Gastrocnemius medialis (tissue), 4 donors: ENCODE measurements around the gene SOX15. TPM values are rescaled to one million over a fixed set of nuclear protein-coding genes. Genes with fewer than 3 reads are reported as not detected.

Source experiments
- ATAC-seq, 2 donors: fragments of 150-250 bp; one replicate each; pipeline ENCODE4 v1.9.1; 2016
- DNase-seq, 2 donors: peaks; one replicate each; pipeline ENCODE4 v3.0.0-alpha.2; 2019
- H3K27ac ChIP-seq, 4 donors: fragments of 200-600 bp; sonication (generic); 1 replicate in 1 of 4; 2 replicates in 3 of 4; pipeline ENCODE4 v1.5.1; 2016 to 2018; ENCODE audit warnings: mild to moderate bottlenecking in 2 of 4, moderate library complexity in 1 of 4
- H3K27me3 ChIP-seq, 3 donors: fragments of 200-600 bp; sonication (generic) in 2 of 3; 1 replicate in 1 of 3; 2 replicates in 2 of 3; pipeline versions ENCODE4 v1.5.1 to v1.6.0; 2016 to 2019; ENCODE audit warnings: mild to moderate bottlenecking in 1 of 3, moderate library complexity in 1 of 3
- H3K36me3 ChIP-seq, 2 donors: fragments of 200-600 bp; sonication (generic) in 1 of 2; one replicate each; pipeline ENCODE4 v1.5.1; 2017 to 2018
- H3K4me1 ChIP-seq, 2 donors: fragments of 200-600 bp; sonication (generic) in 1 of 2; one replicate each; pipeline ENCODE4 v1.5.1; 2016 to 2017; ENCODE audit warnings: mild to moderate bottlenecking in 2 of 2
- H3K4me3 ChIP-seq, 4 donors: fragments of 200-600 bp; sonication (generic) in 3 of 4; 1 replicate in 1 of 4; 2 replicates in 3 of 4; pipeline ENCODE4 v1.5.1; 2016 to 2019; ENCODE audit warnings: mild to moderate bottlenecking in 2 of 4
- H3K9me3 ChIP-seq, 3 donors: fragments of 200-600 bp; sonication (generic) in 2 of 3; 1 replicate in 1 of 3; 2 replicates in 2 of 3; pipeline ENCODE4 v1.5.1; 2016 to 2019
- CTCF ChIP-seq, 5 experiments: fragments of 450-650 bp in 3 of 5; fragments of 200-600 bp in 2 of 5; sonication (generic) in 2 of 5; IDR thresholded peaks in 4 of 5; conservative IDR thresholded peaks in 1 of 5; 1 replicate in 4 of 5; 2 replicates in 1 of 5; pipeline ENCODE4 v1.5.1; 2016 to 2019; ENCODE audit warnings: antibody characterized with exemption in 5 of 5, mild to moderate bottlenecking in 3 of 5, moderate library complexity in 3 of 5
- POLR2A ChIP-seq, 2 donors: fragments of 450-650 bp; IDR thresholded peaks; one replicate each; pipeline ENCODE4 v1.6.1; 2017; ENCODE audit warnings: antibody characterized with exemption in 2 of 2, mild to moderate bottlenecking in 2 of 2, moderate library complexity in 2 of 2
- in situ Hi-C, 4 donors: fragments of 200-750 bp; cut with MboI; loops; one replicate each; pipeline versions ENCODE4 v1.15.0 to v1.8.0; 2017; ENCODE audit warnings: low sequenced_read_pairs in 4 of 4
- intact Hi-C: fragments of 100-400 bp; cut with DNase I; formaldehyde crosslinking; loops from one replicate; pipeline ENCODE4 v1.15.1; 2023; ENCODE audit warnings: low total_unique reads
- total RNA-seq, 4 donors: library from RNA; depleted of rRNA; stranded (reverse); fragments of >200 nt; gene quantifications; one replicate each; pipeline versions ENCODE4 v1.1.0 to v1.2.3, GENCODE V29; 2016

SOX15 gene
- total RNA-seq, 4 donors from 2014 or later = 0.66 to 1.3 (median 1.1) TPM; not detected in 1

DNA sequence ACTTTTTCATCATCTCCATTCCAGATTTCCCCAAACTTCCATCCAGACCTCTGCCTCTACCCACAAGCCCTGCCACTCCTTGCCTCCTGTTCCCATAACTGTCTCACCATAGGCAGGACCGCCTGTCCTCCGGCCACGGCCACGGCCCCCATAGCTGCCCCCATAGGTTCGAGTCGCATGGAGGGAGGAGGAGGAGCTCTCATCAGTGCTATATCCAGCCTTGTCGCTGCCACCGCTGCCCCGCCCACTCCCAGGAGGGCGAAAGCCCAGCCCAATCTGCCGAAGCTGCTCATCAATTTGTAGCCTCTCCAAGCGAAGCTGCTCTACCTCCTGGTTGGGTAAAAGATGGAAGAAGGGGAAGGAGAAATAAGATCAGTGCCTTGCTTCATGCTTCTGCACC is 3.4 kb upstream of the SOX15 start:
- Histone ChIP-seq H3K4me3 (no peak overlapping the region), H3K27me3 (no peaks in the 10 kb centered on the region), H3K27ac (no peak overlapping the region), H3K9me3 (no peaks in the 10 kb centered on the region), H3K4me1 (peaks cover 11 to 24% of the 10 kb centered on the region in 2 donors), H3K36me3 (peaks cover 0 to 74% of the 10 kb centered on the region in 2 donors)
- TF ChIP-seq CTCF (IDR thresholded peaks at IDR 0.05 in 4 of 5, conservative IDR thresholded peaks at IDR 0.05 in 1 of 5) (no peak), POLR2A (IDR thresholded peaks at IDR 0.05) (no peak)
- intact Hi-C loops = no loop called here
- DNase-seq = no peak
- in situ Hi-C loops = no loop called here
- no peak for ATAC-seq

DNA sequence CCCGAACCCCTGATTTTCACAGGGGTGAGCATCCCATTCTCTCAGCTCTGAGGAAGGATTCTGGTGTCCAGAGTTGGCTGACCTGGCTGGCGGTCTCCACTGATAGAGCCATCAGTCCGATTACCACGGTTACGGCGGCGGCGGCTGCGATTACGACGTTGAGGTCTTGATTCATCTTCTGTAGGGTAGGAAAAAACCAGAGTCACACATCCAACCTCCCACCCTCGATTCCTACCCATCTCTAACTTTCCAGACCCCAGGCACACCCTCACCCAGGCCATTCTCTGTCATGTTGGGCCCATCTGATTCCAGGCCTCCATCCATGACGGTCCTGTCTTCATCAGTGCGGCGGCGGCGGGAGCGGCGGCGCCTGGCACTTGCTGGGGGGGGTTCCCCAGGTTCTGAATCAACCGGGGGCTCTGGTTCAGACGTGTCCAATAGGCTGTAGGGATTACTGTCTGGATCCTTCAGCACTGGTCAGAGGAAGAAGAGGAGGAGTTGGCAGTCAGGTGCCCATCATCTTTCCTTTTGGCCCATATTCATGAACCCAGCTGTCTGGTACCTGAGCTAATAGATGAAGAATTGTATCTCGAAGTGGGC is 2.6 kb upstream of the SOX15 start:
- DNase-seq (no peak), ATAC-seq (no peak)
- Histone ChIP-seq H3K36me3 (peaks cover 0 to 77% of the 10 kb centered on the region in 2 donors), H3K4me3 (no peak overlapping the region), H3K27me3 (no peaks in the 10 kb centered on the region), H3K27ac (no peak overlapping the region), H3K9me3 (no peaks in the 10 kb centered on the region), H3K4me1 (peaks cover 11 to 24% of the 10 kb centered on the region in 2 donors)
- in situ Hi-C loops = no loop called here
- no peak for TF ChIP-seq CTCF (IDR thresholded peaks at IDR 0.05 in 4 of 5, conservative IDR thresholded peaks at IDR 0.05 in 1 of 5)
- TF ChIP-seq POLR2A (IDR thresholded peaks at IDR 0.05) = no peak
- intact Hi-C loops = no loop called here

DNA sequence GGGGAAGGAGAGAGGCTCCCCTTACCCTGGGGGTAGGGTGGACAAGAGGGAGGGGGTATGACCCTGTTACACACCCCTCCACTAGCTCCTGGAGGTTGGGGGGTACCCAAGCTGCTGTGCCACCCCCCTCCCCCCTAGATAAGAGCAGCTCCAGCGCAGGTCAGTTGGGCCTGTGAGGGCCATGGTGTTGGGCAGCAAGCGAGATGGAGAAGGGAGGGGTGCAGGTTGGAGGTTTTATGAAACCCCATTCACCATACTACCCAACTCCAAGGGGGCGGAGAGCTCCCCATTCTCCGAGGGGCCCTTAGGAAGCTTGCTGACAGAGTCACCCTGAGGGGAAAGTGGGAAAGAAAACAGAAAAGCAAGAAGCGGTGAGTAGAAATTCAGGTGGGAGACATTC is 1.7 kb upstream of the SOX15 start:
- in situ Hi-C loops (no loop called here), intact Hi-C loops (loop anchor here (2.0 kb wide), 1 partner anchor 77 kb away; no protein-coding TSS in a partner anchor)
- TF ChIP-seq POLR2A (IDR thresholded peaks at IDR 0.05) = no peak
- no peak for ATAC-seq
- H3K27ac ChIP-seq = peak overlapping the region in 3 of 4 donors; percentile 64 to 81 (median 76)
- H3K9me3 ChIP-seq = no peaks in the 10 kb centered on the region
- H3K36me3 ChIP-seq = peaks cover 0 to 77% of the 10 kb centered on the region in 2 donors
- DNase-seq = no peak
- H3K4me3 ChIP-seq = no peak overlapping the region
- H3K27me3 ChIP-seq = no peaks in the 10 kb centered on the region
- H3K4me1 ChIP-seq = peaks cover 11 to 24% of the 10 kb centered on the region in 2 donors

- in situ Hi-C loops (no loop called here), intact Hi-C loops (loop anchor here (2.0 kb wide), 1 partner anchor 76 kb away; no protein-coding TSS in a partner anchor)
- Histone ChIP-seq H3K9me3 (no peaks in the 10 kb centered on the region), H3K4me3 (no peak overlapping the region), H3K27ac (peak overlapping the region; percentile 56 to 81 (median 70)), H3K27me3 (no peaks in the 10 kb centered on the region), H3K4me1 (peaks cover 11 to 24% of the 10 kb centered on the region in 2 donors), H3K36me3 (peaks cover 0 to 71% of the 10 kb centered on the region in 2 donors)
- ATAC-seq (peak; percentile 50 to 67), DNase-seq (peak in 1 of 2 donors; percentile 67)
- no peak for TF ChIP-seq POLR2A (IDR thresholded peaks at IDR 0.05)
- TF ChIP-seq CTCF (IDR thresholded peaks at IDR 0.05 in 4 of 5, conservative IDR thresholded peaks at IDR 0.05 in 1 of 5) = no peak
These were observed 849 bp upstream of the SOX15 start for GRCh38 chr17:7590743-7591142.

DNA sequence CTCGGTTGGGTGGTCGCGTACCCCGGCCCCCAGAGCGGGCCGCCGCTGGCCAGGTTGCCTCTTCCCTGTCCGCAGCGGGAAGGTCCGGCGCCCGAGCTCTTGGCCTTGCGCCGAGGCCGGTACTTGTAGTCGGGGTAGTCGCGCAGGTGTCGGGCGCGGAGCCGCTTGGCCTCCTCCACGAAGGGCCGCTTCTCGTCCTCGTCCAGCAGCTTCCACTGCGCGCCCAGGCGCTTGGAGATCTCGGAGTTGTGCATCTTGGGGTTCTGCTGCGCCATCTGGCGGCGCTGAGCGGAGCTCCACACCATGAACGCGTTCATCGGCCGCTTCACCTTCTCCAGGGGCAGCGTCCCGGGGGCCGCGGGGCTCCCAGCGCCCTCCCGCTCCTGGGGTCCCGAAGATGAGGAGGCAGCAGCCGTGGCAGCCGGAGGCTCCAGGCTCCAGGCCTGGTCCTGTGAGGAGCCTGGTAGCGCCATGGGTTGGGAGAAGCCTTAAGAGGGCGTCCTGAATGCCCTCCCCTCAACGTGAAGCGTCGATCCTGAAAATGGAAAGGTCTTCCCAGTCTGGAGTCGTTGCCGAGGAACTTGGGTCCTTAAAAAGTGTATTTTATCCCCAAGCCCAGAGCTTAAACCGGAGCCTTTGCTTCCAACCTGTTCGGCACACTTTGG is 558 bp downstream of the SOX15 start:
- Histone ChIP-seq H3K36me3 (peaks cover 0 to 57% of the 10 kb centered on the region in 2 donors), H3K9me3 (no peaks in the 10 kb centered on the region), H3K4me1 (peaks cover 23 to 36% of the 10 kb centered on the region in 2 donors), H3K27ac (peak overlapping the region; percentile 64 to 81 (median 78)), H3K27me3 (no peaks in the 10 kb centered on the region), H3K4me3 (peak overlapping the region; percentile 42 to 59 (median 50))
- in situ Hi-C loops = no loop called here
- intact Hi-C loops = loop anchor here (2.0 kb wide), 1 partner anchor 29 kb away; the partner anchor contains the start of gene SENP3
- TF ChIP-seq CTCF (IDR thresholded peaks at IDR 0.05 in 4 of 5, conservative IDR thresholded peaks at IDR 0.05 in 1 of 5) (peak; percentile 79 to 94 (median 92)), POLR2A (IDR thresholded peaks at IDR 0.05) (no peak)
- ATAC-seq = peak; percentile 77 to 79
- DNase-seq = peak; percentile 56 to 87
